Stomach smooth muscle (tissue), 2 donors: Measurements from ENCODE around the gene FGF12.

ENCODE experiments used
- H3K27ac ChIP-seq: one replicate; pipeline ENCODE4 v1.7.0; 2013; ENCODE audit warnings: mild to moderate bottlenecking, low read length, inconsistent platforms
- H3K27me3 ChIP-seq, 2 donors: one replicate each; pipeline ENCODE4 v1.7.0; 2013; ENCODE audit warnings: low read length in 2 of 2; ENCODE audit not compliant: insufficient read depth in 2 of 2, control insufficient read depth in 1 of 2
- H3K36me3 ChIP-seq, 2 donors: one replicate each; pipeline ENCODE4 v1.7.0; 2013; ENCODE audit warnings: low read length in 2 of 2; ENCODE audit not compliant: control insufficient read depth in 2 of 2, insufficient read depth in 2 of 2
- H3K4me1 ChIP-seq: one replicate; pipeline ENCODE4 v1.7.0; 2013; ENCODE audit warnings: low read length; ENCODE audit not compliant: control insufficient read depth, insufficient read depth
- H3K4me3 ChIP-seq, 2 donors: one replicate each; pipeline ENCODE4 v1.7.0; 2013; ENCODE audit warnings: low read length in 2 of 2
- H3K9ac ChIP-seq, 2 donors: one replicate each; pipeline ENCODE4 v1.7.0; 2013; ENCODE audit warnings: low read length in 2 of 2, mild to moderate bottlenecking in 1 of 2
- H3K9me3 ChIP-seq, 2 donors: one replicate each; pipeline ENCODE4 v1.7.0; 2013; ENCODE audit warnings: low read length in 2 of 2; ENCODE audit not compliant: control insufficient read depth in 2 of 2
- donor health status: healthy.
- donor health status: Pancreatic carcinoma.

The FGF12 gene

GRCh38 chr3:192128922-192129321 lies 598.4 kb downstream of the FGF12 start:
- no peak overlapping the region for H3K27ac ChIP-seq
- no peak overlapping the region for H3K9ac ChIP-seq
- H3K9me3 ChIP-seq, result no peaks in the 10 kb centered on the region
- no peaks in the 10 kb centered on the region for H3K27me3 ChIP-seq
- H3K4me1 ChIP-seq, result no peaks in the 10 kb centered on the region
- H3K36me3 ChIP-seq, result no peaks in the 10 kb centered on the region
- H3K4me3 ChIP-seq, result no peak overlapping the region

- no peaks in the 10 kb centered on the region for H3K9me3 ChIP-seq
- H3K27ac ChIP-seq, result no peak overlapping the region
- H3K4me1 ChIP-seq, result no peaks in the 10 kb centered on the region
- no peak overlapping the region for H3K9ac ChIP-seq
- H3K27me3 ChIP-seq, result no peaks in the 10 kb centered on the region
- no peak overlapping the region for H3K4me3 ChIP-seq
- H3K36me3 ChIP-seq, result no peaks in the 10 kb centered on the region
Observed at GRCh38 chr3:192128060-192128459, 599.3 kb downstream of the FGF12 start.

GRCh38 chr3:192122832-192123594 lies 604.3 kb downstream of the FGF12 start:
- H3K9ac ChIP-seq, result no peak overlapping the region
- no peaks in the 10 kb centered on the region for H3K27me3 ChIP-seq
- H3K4me1 ChIP-seq, result no peaks in the 10 kb centered on the region
- H3K36me3 ChIP-seq, result no peaks in the 10 kb centered on the region
- H3K27ac ChIP-seq, result no peak overlapping the region
- no peaks in the 10 kb centered on the region for H3K9me3 ChIP-seq
- H3K4me3 ChIP-seq, result no peak overlapping the region

GRCh38 chr3:192121923-192122322 lies 605.4 kb downstream of the FGF12 start:
- Histone ChIP-seq H3K27me3 (no peaks in the 10 kb centered on the region), H3K4me3 (no peak overlapping the region), H3K27ac (no peak overlapping the region), H3K9ac (no peak overlapping the region), H3K36me3 (no peaks in the 10 kb centered on the region), H3K9me3 (no peaks in the 10 kb centered on the region), H3K4me1 (no peaks in the 10 kb centered on the region)

GRCh38 chr3:192108820-192109219 lies 618.5 kb downstream of the FGF12 start:
- Histone ChIP-seq H3K27ac (no peak overlapping the region), H3K4me3 (no peak overlapping the region), H3K9ac (no peak overlapping the region), H3K4me1 (no peaks in the 10 kb centered on the region), H3K36me3 (no peaks in the 10 kb centered on the region), H3K27me3 (no peaks in the 10 kb centered on the region), H3K9me3 (no peaks in the 10 kb centered on the region)

- Histone ChIP-seq H3K9ac (no peak overlapping the region), H3K27me3 (no peaks in the 10 kb centered on the region), H3K4me1 (no peaks in the 10 kb centered on the region), H3K36me3 (no peaks in the 10 kb centered on the region), H3K9me3 (no peaks in the 10 kb centered on the region), H3K27ac (no peak overlapping the region), H3K4me3 (no peak overlapping the region)
Observed at GRCh38 chr3:192106543-192106942, 620.8 kb downstream of the FGF12 start.

GRCh38 chr3:192092388-192093005 lies 634.8 kb downstream of the FGF12 start:
- Histone ChIP-seq H3K27me3 (no peaks in the 10 kb centered on the region), H3K4me3 (no peak overlapping the region), H3K4me1 (no peaks in the 10 kb centered on the region), H3K36me3 (no peaks in the 10 kb centered on the region), H3K27ac (no peak overlapping the region), H3K9ac (no peak overlapping the region), H3K9me3 (no peaks in the 10 kb centered on the region)

- H3K9me3 ChIP-seq, result no peaks in the 10 kb centered on the region
- H3K27me3 ChIP-seq, result no peaks in the 10 kb centered on the region
- H3K36me3 ChIP-seq, result no peaks in the 10 kb centered on the region
- no peaks in the 10 kb centered on the region for H3K4me1 ChIP-seq
- H3K27ac ChIP-seq, result no peak overlapping the region
- no peak overlapping the region for H3K4me3 ChIP-seq
- no peak overlapping the region for H3K9ac ChIP-seq
Observed at GRCh38 chr3:192091831-192092230, 635.5 kb downstream of the FGF12 start.

- Histone ChIP-seq H3K27ac (no peak overlapping the region), H3K27me3 (no peaks in the 10 kb centered on the region), H3K9ac (no peak overlapping the region), H3K36me3 (no peaks in the 10 kb centered on the region), H3K4me3 (no peak overlapping the region), H3K9me3 (no peaks in the 10 kb centered on the region), H3K4me1 (no peaks in the 10 kb centered on the region)
Observed at GRCh38 chr3:192090586-192090985, 636.8 kb downstream of the FGF12 start.
